GM12872 (cell line): ENCODE results near the gene SPAG16.

ENCODE experiments used
- TF ChIP-seq, protein P1 (sequence below): IDR thresholded peaks from 3 replicates; pipeline ENCODE4 v1.5.1; 2011; ENCODE audit warnings: low read depth, mild to moderate bottlenecking, low read length, moderate library complexity; ENCODE audit not compliant: insufficient read depth

The SPAG16 gene

DNA sequence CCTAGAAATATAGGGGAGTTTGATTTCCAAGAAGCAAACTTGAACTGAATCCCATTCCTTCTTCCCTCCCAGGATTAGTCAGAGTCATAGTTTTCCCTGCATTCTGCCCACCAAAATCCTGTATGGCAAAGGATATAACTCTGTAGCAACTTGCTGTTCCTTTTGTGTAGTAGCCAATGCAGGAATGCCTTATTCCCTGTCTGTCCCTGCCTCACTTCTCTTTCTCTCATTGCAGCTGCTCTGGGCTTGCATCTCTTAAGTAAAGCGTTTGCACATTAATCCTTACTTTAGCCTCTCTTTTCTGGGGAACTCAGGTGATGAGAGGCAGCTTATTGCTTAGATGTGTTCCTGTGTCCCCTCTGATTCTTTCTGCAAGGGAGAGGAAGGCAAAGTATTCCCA, 793.5 kb downstream of the SPAG16 start:
- TF ChIP-seq, protein P1, sequence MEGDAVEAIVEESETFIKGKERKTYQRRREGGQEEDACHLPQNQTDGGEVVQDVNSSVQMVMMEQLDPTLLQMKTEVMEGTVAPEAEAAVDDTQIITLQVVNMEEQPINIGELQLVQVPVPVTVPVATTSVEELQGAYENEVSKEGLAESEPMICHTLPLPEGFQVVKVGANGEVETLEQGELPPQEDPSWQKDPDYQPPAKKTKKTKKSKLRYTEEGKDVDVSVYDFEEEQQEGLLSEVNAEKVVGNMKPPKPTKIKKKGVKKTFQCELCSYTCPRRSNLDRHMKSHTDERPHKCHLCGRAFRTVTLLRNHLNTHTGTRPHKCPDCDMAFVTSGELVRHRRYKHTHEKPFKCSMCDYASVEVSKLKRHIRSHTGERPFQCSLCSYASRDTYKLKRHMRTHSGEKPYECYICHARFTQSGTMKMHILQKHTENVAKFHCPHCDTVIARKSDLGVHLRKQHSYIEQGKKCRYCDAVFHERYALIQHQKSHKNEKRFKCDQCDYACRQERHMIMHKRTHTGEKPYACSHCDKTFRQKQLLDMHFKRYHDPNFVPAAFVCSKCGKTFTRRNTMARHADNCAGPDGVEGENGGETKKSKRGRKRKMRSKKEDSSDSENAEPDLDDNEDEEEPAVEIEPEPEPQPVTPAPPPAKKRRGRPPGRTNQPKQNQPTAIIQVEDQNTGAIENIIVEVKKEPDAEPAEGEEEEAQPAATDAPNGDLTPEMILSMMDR, result no peak

DNA sequence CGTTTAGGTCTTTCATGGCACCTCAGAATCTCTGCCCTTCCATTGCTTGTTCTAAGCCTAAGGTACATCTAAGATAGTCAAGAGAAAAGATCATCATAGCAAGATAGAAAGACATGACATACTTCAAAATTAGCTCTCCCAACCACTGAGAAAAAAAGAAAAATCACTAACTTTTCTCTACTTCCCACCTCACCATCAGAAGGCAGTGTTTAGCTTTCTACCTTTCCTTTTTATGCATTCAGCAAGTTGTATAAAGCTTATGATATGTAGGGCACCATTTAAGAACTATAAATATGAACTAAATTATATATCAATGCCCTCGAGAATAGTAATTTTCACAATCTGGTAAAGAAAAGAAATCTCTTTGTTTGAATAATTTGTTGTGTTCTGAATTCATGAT, 794.8 kb downstream of the SPAG16 start:
- TF ChIP-seq, protein P1, result no peak

DNA sequence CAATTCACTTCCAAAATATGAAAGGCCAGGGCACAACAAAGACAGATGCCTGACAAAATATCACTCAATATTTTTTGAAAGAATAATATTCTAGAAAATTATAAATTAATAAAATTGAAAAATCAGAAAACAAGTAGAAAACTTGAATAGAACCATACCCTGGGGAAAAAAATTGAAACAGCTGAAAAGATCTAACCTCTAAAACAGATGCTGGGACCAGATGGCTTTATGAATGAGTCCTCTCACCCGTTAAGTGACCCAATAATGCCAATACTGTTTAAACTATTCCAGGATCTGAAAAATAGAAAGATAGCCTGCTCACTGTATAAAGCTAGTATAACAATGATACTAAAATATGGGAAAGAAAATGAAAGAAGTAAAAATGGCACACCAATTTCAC, 804.3 kb downstream of the SPAG16 start:
- TF ChIP-seq, protein P1, result no peak

DNA sequence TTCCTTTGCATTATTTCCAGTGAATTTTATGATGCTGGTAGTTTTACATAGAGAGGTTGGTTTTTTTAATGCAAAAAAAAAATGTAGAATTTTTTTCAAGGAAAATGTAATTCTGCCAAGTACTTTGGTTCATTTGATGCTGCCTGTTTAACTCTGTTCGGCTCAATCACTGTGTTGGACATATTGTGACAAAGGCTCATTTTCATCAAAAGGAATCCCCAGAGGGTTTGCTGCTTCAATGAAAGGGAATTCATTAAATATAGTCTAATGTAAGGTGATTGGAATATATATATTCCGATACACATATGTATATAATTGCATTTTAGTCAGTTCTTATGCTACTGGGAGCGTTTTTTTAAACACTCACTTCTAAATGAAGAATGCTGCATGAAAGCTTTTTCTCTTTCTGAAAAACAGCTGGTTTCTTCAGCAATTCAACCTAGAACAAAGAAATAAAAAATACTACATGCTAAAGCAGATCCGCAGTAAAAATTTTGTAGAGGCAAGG, 812.0 kb downstream of the SPAG16 start:
- TF ChIP-seq, protein P1, result no peak

DNA sequence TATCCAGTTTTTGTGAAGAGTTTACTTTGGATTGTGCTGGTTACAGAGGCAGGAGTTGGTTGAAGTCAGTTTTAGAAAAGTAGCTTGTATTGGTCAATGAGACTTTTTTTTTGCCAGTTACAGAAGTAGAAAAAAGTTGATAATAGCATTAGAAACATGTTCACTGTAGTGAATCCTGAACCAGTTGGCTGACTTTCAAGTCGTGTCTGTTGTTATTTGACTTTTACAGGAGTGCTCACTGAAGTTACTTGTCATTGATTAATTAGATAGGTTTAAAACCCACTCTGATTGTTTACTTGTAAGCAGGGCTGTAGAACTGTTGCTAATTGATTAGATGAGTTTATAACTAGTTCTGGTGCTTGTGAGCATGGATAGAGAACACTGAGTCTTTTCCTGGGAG, 814.5 kb downstream of the SPAG16 start:
- TF ChIP-seq, protein P1, result no peak

DNA sequence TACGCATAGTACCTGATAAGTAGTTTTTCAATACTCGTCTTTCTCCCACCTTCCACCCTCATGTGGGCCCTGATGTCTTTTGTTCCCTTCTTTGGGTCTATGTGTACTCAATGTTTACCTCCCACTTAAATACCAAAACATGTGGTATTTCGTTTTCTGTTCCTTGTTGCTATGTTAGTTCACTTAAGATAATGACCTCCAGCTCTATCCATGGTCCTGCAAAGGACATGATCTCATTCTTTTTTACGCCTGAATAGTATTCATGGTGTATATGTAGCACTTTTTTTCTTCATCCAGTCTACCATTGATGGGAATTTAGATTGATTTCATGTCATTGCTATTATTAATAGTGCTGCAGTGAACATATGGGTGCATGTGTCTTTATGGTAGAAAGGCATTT, 816.2 kb downstream of the SPAG16 start:
- TF ChIP-seq, protein P1, result no peak

DNA sequence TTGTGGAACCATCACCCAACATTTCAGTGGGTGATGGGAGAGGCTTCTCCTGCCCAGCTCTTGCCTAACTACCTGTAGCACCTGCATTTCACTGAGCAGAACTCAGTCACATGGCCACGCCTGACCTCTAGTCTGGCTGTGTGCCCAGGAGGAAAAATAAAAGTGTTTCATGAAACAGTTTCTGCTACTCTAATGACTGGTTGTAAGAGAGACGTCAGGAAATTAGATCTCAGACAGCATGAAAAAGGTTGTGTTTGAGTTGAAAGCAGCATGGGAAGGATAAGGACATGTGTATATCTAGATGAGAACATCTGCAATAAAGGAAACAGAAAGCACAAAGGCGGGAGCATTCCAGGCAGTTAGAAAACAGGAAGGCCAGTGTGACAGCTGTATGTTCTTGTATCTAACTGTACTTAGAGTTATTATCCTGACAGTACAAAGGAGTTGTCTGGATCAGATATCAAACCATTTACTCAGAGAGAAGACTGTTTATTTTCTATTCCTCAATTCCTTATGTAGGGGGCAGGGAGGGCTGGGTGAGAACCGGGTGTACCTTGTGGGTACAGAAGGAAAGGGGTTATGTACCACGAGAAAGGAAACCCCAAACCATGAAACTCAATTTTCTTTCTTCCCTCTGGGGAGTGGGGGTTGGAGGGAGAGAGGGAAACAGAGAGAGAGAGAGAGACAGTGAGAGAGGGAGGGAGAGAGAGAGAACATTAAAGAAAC, 819.2 kb downstream of the SPAG16 start:
- TF ChIP-seq, protein P1, result no peak
